C4-2B (cell line): Measurements from ENCODE around the gene PNO1.

Experiments
- CTCF ChIP-seq: fragments of 450-650 bp; conservative IDR thresholded peaks from 2 replicates; pipeline ENCODE4 v1.5.1; 2017; ENCODE audit warnings: mild to moderate bottlenecking
- ZFX ChIP-seq: fragments of 450-650 bp; IDR thresholded peaks from 2 replicates; pipeline ENCODE4 v1.6.1; 2017

- TF ChIP-seq CTCF (no peak), ZFX (no peak)
Observed at GRCh38 chr2:68193144-68193543, 35.5 kb downstream of the PNO1 start.
